ENCODE results near the gene CLIP3.
"Not testable (repeated sequence)": the region's sequence is repeated elsewhere in the genome, so short reads cannot be mapped to it uniquely, and the experiment has no call there.

CLIP3 gene

GRCh38 chr19:36032251-36033104 lies at the start of gene CLIP3:
Gene CLIP3, minus strand, starts transcription at chr19:36032873. Its CDS starts 516 bp downstream, at chr19:36032357.
- peak; percentile 99 for DNase-seq (ENCODE audit: low spot score)

DNA sequence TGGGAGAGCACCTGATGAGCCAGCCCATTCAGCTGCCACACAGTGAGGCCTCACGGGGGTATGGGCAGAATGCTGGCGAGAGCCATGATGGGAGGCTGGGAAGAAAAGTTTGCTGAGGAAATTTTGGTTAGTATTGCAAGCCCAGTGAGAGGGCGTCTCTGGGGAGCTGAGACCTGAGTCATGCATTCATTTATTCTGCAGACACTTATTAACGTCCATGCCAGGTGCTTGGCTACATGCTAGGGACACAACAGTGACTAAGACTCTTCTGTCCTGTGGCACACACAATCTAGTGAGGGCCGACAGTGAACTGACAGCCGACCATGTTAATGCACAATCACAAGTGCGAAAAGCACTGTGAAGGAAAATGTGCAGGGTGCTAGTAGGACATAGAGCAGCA lies 49.2 kb upstream of the CLIP3 start:
- DNase-seq (ENCODE audit: low spot score) = no peak

GRCh38 chr19:36081385-36081784 lies 48.7 kb upstream of the CLIP3 start:
- no peak for DNase-seq (ENCODE audit: low spot score)

DNA sequence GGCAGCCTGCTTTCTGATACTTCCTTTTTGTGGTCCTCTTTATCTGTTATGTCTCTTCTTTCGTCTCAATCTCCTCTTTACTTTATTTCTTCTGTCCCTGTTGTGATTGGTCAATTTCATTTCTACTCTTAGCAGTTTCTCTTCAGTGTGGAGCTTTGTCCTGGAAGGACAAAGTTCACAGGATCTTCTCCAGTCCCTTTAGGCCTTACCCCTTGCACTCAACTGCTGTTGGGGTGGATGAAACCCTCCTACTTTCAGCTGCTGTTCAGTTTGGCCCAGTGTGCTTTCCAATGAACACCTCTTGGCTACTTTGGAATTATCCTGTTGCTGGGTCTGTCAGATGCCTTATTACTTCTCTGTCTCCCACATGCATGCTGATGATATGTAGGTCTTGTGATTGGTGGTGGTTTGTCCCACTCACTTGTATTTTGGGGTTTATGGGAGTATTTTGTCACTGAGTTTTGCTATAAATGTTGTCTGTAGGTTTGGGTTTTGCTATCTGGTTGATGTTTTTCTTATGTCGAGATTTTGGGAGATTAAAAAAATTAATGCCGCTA lies 46.8 kb upstream of the CLIP3 start:
- DNase-seq (ENCODE audit: low spot score) = no peak

- no peak for DNase-seq (ENCODE audit: low spot score)
Measured at GRCh38 chr19:36073121-36073876, 40.6 kb upstream of the CLIP3 start.

- DNase-seq (ENCODE audit: low spot score) = no peak
Measured at GRCh38 chr19:36072081-36072480, 39.4 kb upstream of the CLIP3 start.

DNA sequence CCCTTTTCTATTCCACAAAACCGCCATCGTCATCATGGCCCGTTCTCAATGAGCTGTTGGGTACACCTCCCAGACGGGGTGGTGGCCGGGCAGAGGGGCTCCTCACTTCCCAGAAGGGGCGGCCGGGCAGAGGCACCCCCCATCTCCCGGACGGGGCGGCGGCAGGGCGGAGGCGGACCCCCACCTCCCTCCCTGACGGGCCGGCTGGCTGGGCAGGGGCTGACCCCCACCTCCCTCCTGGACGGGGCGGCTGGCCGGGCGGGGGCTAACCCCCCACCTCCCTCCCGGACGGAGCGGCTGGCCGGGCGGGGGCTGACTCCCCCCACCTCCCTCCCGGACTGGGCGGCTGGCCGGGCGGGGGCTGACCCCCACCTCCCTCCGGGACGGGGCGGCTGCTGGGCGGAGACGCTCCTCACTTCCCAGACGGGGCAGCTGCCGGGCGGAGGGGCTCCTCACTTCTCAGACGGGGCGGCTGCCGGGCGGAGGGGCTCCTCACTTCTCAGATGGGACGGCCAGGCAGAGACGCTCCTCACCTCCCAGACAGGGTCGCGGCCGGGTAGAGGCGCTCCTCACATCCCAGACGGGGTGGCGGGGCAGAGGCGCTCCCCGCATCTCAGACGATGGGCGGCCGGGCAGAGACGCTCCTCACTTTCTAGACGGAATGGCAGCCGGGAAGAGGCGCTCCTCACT lies 36.3 kb upstream of the CLIP3 start:
- DNase-seq (ENCODE audit: low spot score) = not testable (repeated sequence)

DNA sequence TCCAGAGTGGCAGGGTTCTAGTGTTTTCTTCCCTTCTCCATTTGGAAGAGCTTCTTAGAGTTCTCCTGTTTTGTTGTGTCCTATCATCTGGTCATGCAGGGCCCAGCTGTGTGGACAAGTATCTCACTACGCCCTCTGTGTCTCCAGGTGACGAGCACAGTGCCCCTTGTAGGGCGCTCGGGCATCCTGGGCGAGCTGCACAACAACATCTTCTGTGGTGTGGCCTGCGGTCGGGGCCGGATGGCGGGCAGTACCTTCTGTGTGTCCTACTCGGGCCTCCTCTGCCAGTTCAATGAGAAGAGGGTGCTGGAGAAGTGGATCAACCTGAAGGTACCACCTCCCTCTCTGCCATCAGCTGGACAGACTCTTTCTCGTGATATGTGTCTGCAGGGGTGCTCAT lies 35.0 kb upstream of the CLIP3 start:
- DNase-seq (ENCODE audit: low spot score) = no peak

- DNase-seq (ENCODE audit: low spot score) = no peak
Measured at GRCh38 chr19:36064826-36065225, 32.2 kb upstream of the CLIP3 start.

DNA sequence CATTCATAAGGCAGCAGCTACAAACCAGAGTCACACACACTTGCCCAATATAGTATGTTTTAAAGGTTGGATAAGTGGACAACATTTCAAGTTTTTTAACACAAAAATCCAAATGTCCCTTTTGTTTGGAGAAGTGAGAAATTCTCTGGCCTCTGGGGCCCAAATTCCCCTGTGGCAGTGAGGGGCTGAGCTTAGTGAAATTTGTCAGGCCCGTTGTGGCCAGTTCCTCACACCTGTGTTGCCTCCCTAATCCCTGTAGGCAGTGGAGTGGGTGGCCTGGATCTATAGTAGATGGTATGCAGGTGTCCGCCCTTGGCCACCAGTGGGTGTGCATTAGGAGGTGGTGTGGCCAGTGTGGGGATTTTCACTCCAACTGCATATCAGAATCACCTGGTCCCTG lies 28.7 kb upstream of the CLIP3 start:
- DNase-seq (ENCODE audit: low spot score) = no peak

DNA sequence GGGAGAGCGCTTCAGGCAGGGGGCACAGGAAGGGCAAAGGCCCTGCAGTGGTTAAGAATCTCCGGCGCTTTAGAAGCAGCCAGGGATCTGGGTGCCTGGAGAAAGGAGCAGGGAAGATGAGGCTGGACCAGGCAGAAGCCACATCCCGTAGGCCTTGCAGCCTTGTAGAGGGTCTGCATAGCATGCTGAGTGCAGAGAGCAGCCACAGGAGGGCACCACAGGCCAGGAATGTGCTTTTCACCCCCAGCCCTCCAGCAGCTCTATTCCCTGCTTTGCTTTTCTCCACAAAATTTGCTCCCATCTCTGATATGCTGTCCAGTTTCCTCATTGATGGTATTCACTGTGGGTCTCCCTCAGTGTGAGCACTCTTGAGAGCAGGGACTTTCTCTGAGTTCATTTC lies 27.8 kb upstream of the CLIP3 start:
- DNase-seq (ENCODE audit: low spot score) = peak; percentile 73

GRCh38 chr19:36059180-36059910 lies 26.7 kb upstream of the CLIP3 start:
- DNase-seq (ENCODE audit: low spot score) = no peak

DNA sequence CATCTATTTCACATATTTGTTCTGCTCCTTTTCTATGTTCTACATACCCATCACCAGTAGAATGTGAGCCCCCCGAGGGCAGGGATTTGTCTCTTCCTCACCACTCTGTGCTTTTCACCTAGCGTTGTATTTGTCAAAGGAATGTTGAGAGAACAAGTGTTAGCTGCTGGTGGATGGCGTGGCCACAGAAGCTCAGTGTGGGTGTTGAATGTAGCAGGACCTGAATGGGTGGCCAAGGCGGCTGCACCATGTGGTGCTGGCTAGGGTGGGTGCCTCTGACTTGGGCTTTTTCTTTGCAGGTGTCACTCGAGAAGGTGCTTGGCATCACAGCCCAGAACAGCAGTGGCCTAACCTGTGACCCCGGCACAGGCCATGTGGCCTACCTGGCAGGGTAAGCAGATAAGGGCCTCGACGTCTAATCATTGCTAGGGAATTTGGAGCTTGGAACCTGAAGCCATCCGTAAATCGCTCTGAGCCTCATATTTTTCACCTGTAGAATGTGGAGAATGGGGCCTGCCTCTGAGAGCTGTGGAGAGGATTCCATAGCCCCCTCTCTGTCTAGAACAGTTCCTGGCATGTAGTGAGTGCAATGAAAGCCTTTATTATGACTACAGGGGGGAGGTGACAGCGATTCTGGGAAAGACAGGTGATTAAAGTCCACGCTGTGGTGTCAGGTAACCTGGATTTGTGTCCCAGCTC lies 26.0 kb upstream of the CLIP3 start:
- DNase-seq (ENCODE audit: low spot score) = no peak

- peak; percentile 99 for DNase-seq (ENCODE audit: low spot score)
Measured at GRCh38 chr19:36054733-36055686, 22.3 kb upstream of the CLIP3 start, which contains the start of gene WDR62. Gene WDR62, plus strand, starts transcription at chr19:36054897. Its CDS starts 75 bp downstream, at chr19:36054972.

- DNase-seq (ENCODE audit: low spot score) = peak; percentile 100
Measured at GRCh38 chr19:36054119-36054732, 21.6 kb upstream of the CLIP3 start, which contains the start of gene THAP8. Gene THAP8, minus strand, starts transcription at chr19:36054285. Its CDS starts 68 bp downstream, at chr19:36054217.

- no peak for DNase-seq (ENCODE audit: low spot score)
Measured at GRCh38 chr19:36051637-36052036, 19.0 kb upstream of the CLIP3 start.

GRCh38 chr19:36051236-36051635 lies 18.6 kb upstream of the CLIP3 start:
- DNase-seq (ENCODE audit: low spot score) = no peak

- DNase-seq (ENCODE audit: low spot score) = no peak
Measured at GRCh38 chr19:36049080-36049698, 16.5 kb upstream of the CLIP3 start.

DNA sequence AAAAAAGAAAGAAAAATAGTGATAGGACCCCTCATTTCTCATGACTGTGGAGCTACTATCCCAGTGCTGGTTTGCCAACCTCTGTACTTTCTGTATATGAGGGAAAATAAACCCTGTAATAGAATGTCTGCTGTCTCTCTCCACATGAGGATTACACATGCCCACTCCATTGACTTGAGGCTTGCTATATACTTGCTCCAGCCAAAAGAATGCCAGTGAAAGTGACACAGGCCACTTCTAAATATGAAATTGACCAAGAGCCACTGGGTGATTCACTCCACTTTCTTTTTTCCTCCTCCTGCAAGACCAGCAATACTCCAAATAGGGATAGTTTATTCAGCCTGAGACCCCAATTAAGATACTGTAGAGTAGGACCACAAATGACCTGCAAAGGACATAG lies 15.2 kb upstream of the CLIP3 start:
- no peak for DNase-seq (ENCODE audit: low spot score)

Data from hepatic stellate cell (primary cell).